ENCODE measurements around the gene OR5AU1. TPM values are rescaled to one million over a fixed set of nuclear protein-coding genes. Genes with fewer than 3 reads are reported as not detected.

OR5AU1 gene
- total RNA-seq, 1 donor from 2014 or later = not detected

- TF ChIP-seq CTCF (conservative IDR thresholded peaks at IDR 0.05; ENCODE audit: low read depth, low read length) = no peak
- H3K4me3 ChIP-seq (ENCODE audit: low read depth, low read length) = peak overlapping the region; percentile 37
These were observed 36.1 kb upstream of the OR5AU1 start for GRCh38 chr14:21191809-21192446.

GRCh38 chr14:21191261-21191808 is 35.5 kb upstream of the OR5AU1 start:
- H3K4me3 ChIP-seq (ENCODE audit: low read depth, low read length) = no peak overlapping the region
- DNase-seq (ENCODE audit: low read depth) = no peak
- peak; percentile 10 for TF ChIP-seq CTCF (conservative IDR thresholded peaks at IDR 0.05; ENCODE audit: low read depth, low read length)

More at GRCh38 chr14:21191809-21192446, 36.1 kb upstream of the OR5AU1 start:
- no peak for DNase-seq (ENCODE audit: low read depth)

- TF ChIP-seq CTCF (conservative IDR thresholded peaks at IDR 0.05; ENCODE audit: low read depth, low read length) = no peak
- no peak for DNase-seq (ENCODE audit: low read depth)
- no peak overlapping the region for H3K4me3 ChIP-seq (ENCODE audit: low read depth, low read length)
These were observed 29.6 kb upstream of the OR5AU1 start for GRCh38 chr14:21185491-21185890.

GRCh38 chr14:21184254-21184653 is 28.4 kb upstream of the OR5AU1 start:
- DNase-seq (ENCODE audit: low read depth) = no peak
- no peak for TF ChIP-seq CTCF (conservative IDR thresholded peaks at IDR 0.05; ENCODE audit: low read depth, low read length)
- no peak overlapping the region for H3K4me3 ChIP-seq (ENCODE audit: low read depth, low read length)

GRCh38 chr14:21182166-21182565 is 26.3 kb upstream of the OR5AU1 start:
- no peak for TF ChIP-seq CTCF (conservative IDR thresholded peaks at IDR 0.05; ENCODE audit: low read depth, low read length)
- no peak for DNase-seq (ENCODE audit: low read depth)
- H3K4me3 ChIP-seq (ENCODE audit: low read depth, low read length) = no peak overlapping the region

GRCh38 chr14:21171128-21171527 is 15.3 kb upstream of the OR5AU1 start:
- H3K4me3 ChIP-seq (ENCODE audit: low read depth, low read length) = no peak overlapping the region
- TF ChIP-seq CTCF (conservative IDR thresholded peaks at IDR 0.05; ENCODE audit: low read depth, low read length) = no peak
- no peak for DNase-seq (ENCODE audit: low read depth)

- TF ChIP-seq CTCF (conservative IDR thresholded peaks at IDR 0.05; ENCODE audit: low read depth, low read length) = no peak
- DNase-seq (ENCODE audit: low read depth) = no peak
- H3K4me3 ChIP-seq (ENCODE audit: low read depth, low read length) = no peak overlapping the region
These were observed 13.7 kb upstream of the OR5AU1 start for GRCh38 chr14:21169573-21169972.

All from epithelial cell of proximal tubule (primary cell).